GM23338 (cell line): ENCODE data around the gene TEKT2. TPM values are rescaled to one million over a fixed set of nuclear protein-coding genes. Genes with fewer than 3 reads are reported as not detected.

Source experiments
- ATAC-seq: fragments of 200-7000 bp; cut with Tn5 transposase; 3 replicates; pipeline ENCODE4 v1.9.1; 2020
- DNase-seq: peaks from one replicate; pipeline ENCODE4 v3.0.0-alpha.2; 2015; ENCODE audit warnings: low spot score
- H2AFZ ChIP-seq: fragments of 200-600 bp; sonication (generic); 2 replicates; pipeline ENCODE4 v1.8.0; 2016; ENCODE audit warnings: antibody characterized with exemption, mild to moderate bottlenecking, moderate library complexity
- H3F3A ChIP-seq: fragments of 200-600 bp; sonication (generic); replicated peaks from 2 replicates; pipeline ENCODE4 v1.8.0; 2017; ENCODE audit warnings: antibody characterized with exemption, mixed run types, low read depth
- H3K27ac ChIP-seq: fragments of 200-600 bp; sonication (generic); 2 replicates; pipeline ENCODE4 v1.6.1; 2016; ENCODE audit warnings: low read depth
- H3K27me3 ChIP-seq: fragments of 200-600 bp; sonication (generic); 2 replicates; pipeline ENCODE4 v1.8.0; 2016; ENCODE audit warnings: mild to moderate bottlenecking, mixed run types, moderate library complexity; ENCODE audit not compliant: insufficient read depth
- H3K36me3 ChIP-seq: fragments of 200-600 bp; sonication (generic); 2 replicates; pipeline ENCODE4 v1.8.0; 2016; ENCODE audit warnings: mild to moderate bottlenecking; ENCODE audit not compliant: insufficient read depth
- H3K4me1 ChIP-seq: fragments of 200-600 bp; sonication (generic); 2 replicates; pipeline ENCODE4 v1.8.0; 2016; ENCODE audit warnings: mild to moderate bottlenecking, moderate library complexity; ENCODE audit not compliant: insufficient read depth
- H3K4me2 ChIP-seq: fragments of 200-600 bp; sonication (generic); 2 replicates; pipeline ENCODE4 v1.7.1; 2017; ENCODE audit warnings: mixed run types
- H3K4me3 ChIP-seq: fragments of 200-600 bp; sonication (generic); 2 replicates; pipeline ENCODE4 v1.6.1; 2016; ENCODE audit warnings: mixed run types
- H3K79me2 ChIP-seq: fragments of 200-600 bp; sonication (generic); replicated peaks from 2 replicates; pipeline ENCODE4 v1.8.0; 2017; ENCODE audit warnings: mild to moderate bottlenecking; ENCODE audit not compliant: insufficient read depth
- H3K9me2 ChIP-seq: fragments of 200-600 bp; sonication (generic); 2 replicates; pipeline ENCODE4 v1.8.0; 2017; ENCODE audit not compliant: insufficient read depth
- H4K20me1 ChIP-seq: fragments of 200-600 bp; sonication (generic); replicated peaks from 2 replicates; pipeline ENCODE4 v1.8.0; 2017; ENCODE audit warnings: mild to moderate bottlenecking; ENCODE audit not compliant: insufficient read depth
- H3K27ac Mint-ChIP-seq: 2 replicates; pipeline ENCODE4 v1.8.0; 2020; ENCODE audit warnings: inconsistent platforms, mild to moderate bottlenecking, moderate library complexity, mixed read lengths
- H3K27me3 Mint-ChIP-seq: 3 replicates; pipeline ENCODE4 v1.8.0; 2022; ENCODE audit warnings: low read depth, mild to moderate bottlenecking, moderate library complexity, mixed read lengths, inconsistent platforms; ENCODE audit not compliant: insufficient read depth, poor library complexity
- H3K36me3 Mint-ChIP-seq: 3 replicates; pipeline ENCODE4 v1.8.0; 2021; ENCODE audit warnings: low read depth, mild to moderate bottlenecking, inconsistent platforms, moderate library complexity, mixed read lengths
- H3K4me1 Mint-ChIP-seq: 3 replicates; pipeline ENCODE4 v1.8.0; 2020; ENCODE audit warnings: mild to moderate bottlenecking, inconsistent platforms, mixed read lengths
- H3K4me3 Mint-ChIP-seq: 3 replicates; pipeline ENCODE4 v1.8.0; 2021; ENCODE audit warnings: moderate library complexity, mild to moderate bottlenecking, inconsistent platforms, mixed read lengths
- H3K9me3 Mint-ChIP-seq: 3 replicates; pipeline ENCODE4 v1.8.0; 2020; ENCODE audit warnings: moderate library complexity, mild to moderate bottlenecking, inconsistent platforms, mixed read lengths
- CTCF ChIP-seq, 2 experiments: fragments of 200-600 bp in 1 of 2; sonication (generic) in 1 of 2; conservative IDR thresholded peaks; 2 replicates each; pipeline versions ENCODE4 v1.5.1 to v1.6.1; 2016 to 2017; ENCODE audit warnings: antibody characterized with exemption in 2 of 2, low read depth in 2 of 2, mild to moderate bottlenecking in 2 of 2, moderate library complexity in 1 of 2
- EZH2 ChIP-seq: fragments of 200-600 bp; sonication (generic); IDR thresholded peaks from one replicate; pipeline ENCODE4 v1.8.0; 2017; ENCODE audit warnings: antibody characterized with exemption, mild to moderate bottlenecking, low read depth; ENCODE audit not compliant: unreplicated experiment
- EZH2phosphoT487 ChIP-seq: fragments of 200-600 bp; sonication (generic); IDR thresholded peaks from one replicate; pipeline ENCODE4 v1.8.1; 2018; ENCODE audit warnings: antibody characterized with exemption; ENCODE audit not compliant: unreplicated experiment
- JUNB ChIP-seq: IDR thresholded peaks from one replicate; pipeline ENCODE4 v1.6.1; 2016; ENCODE audit warnings: antibody characterized with exemption; ENCODE audit not compliant: unreplicated experiment
- POLR2AphosphoS5 ChIP-seq: IDR thresholded peaks from 2 replicates; pipeline ENCODE4 v1.6.1; 2016; ENCODE audit warnings: antibody characterized with exemption, low read depth
- REST ChIP-seq: IDR thresholded peaks from one replicate; pipeline ENCODE4 v1.6.1; 2018; ENCODE audit warnings: antibody characterized with exemption; ENCODE audit not compliant: unreplicated experiment
- STAT1 ChIP-seq: IDR thresholded peaks from one replicate; pipeline ENCODE4 v1.6.1; 2016; ENCODE audit warnings: antibody characterized with exemption; ENCODE audit not compliant: unreplicated experiment
- ZNF114 ChIP-seq: fragments of 250-450 bp; sonication (Bioruptor Pico); IDR thresholded peaks from 2 replicates; pipeline ENCODE4 v1.5.0; 2020; ENCODE audit warnings: mild to moderate bottlenecking, moderate library complexity
- ZNF331 ChIP-seq: fragments of 250-450 bp; sonication (Bioruptor Pico); IDR thresholded peaks from 2 replicates; pipeline ENCODE4 v1.5.0; 2020; ENCODE audit warnings: low read depth, mild to moderate bottlenecking, moderate library complexity
- polyA plus RNA-seq: library from polyadenylated mRNA; unstranded; fragments of >200 nt; fragmentation: Nextera tagmentation; extraction: Ambion mirVana; gene quantifications from 2 replicates; pipeline ENCODE4 v1.2.1, GENCODE V29; 2016
- total RNA-seq: library from RNA; depleted of rRNA; stranded (reverse); fragments of >200 nt; shearing (Covaris generic); gene quantifications from 2 replicates; pipeline ENCODE4 v1.2.3, GENCODE V29; 2014

The TEKT2 gene
- total and polyA plus RNA-seq, 2 experiments from 2014 or later, result 0.36 to 0.94 TPM

- H3K9me3 Mint-ChIP-seq, result no peaks in the 10 kb centered on the region; the same call in 2 of the 3 replicates
- H3K27me3 Mint-ChIP-seq, result peaks cover 9% of the 10 kb centered on the region
- Histone ChIP-seq H2AFZ (no peak overlapping the region), H3K27ac (no peak overlapping the region), H4K20me1 (peaks cover 3% of the 10 kb centered on the region; the same call in 1 of the 2 replicates), H3K27me3 (peaks cover 9% of the 10 kb centered on the region; the same call in 1 of the 2 replicates), H3F3A (0 out of 2 replicates have a peak, but pooled peaks cover 10% of the 10 kb centered on the region), H3K9me2 (no peaks in the 10 kb centered on the region), H3K4me3 (no peak overlapping the region), H3K36me3 (no peaks in the 10 kb centered on the region), H3K4me1 (peaks cover 6% of the 10 kb centered on the region; the same call in 1 of the 2 replicates), H3K4me2 (no peak overlapping the region), H3K79me2 (peaks cover 13% of the 10 kb centered on the region)
- peaks cover 18% of the 10 kb centered on the region for H3K4me1 Mint-ChIP-seq
- DNase-seq, result no peak
- no peak overlapping the region for H3K27ac Mint-ChIP-seq
- H3K4me3 Mint-ChIP-seq, result no peak overlapping the region
- H3K36me3 Mint-ChIP-seq, result peaks cover 5% of the 10 kb centered on the region; the same call in 2 of the 3 replicates
- no peak for TF ChIP-seq REST
- no peak for TF ChIP-seq JUNB
- TF ChIP-seq CTCF (conservative IDR thresholded peaks at IDR 0.05; ENCODE audit: low read depth in 2 of 2), result no peak
- no peak for TF ChIP-seq EZH2phosphoT487
- TF ChIP-seq ZNF114 (CRISPR knock-in tag), result no peak
- TF ChIP-seq STAT1, result no peak
- no peak for TF ChIP-seq POLR2AphosphoS5
- TF ChIP-seq ZNF331 (CRISPR knock-in tag), result no peak
- no peak for TF ChIP-seq EZH2
- ATAC-seq, result no peak
Observed at GRCh38 chr1:36085686-36086526, 2.0 kb downstream of the TEKT2 start.
